ENCODE measurements around the gene MXRA8.

The MXRA8 gene

GRCh38 chr1:1365875-1366698, 7.7 kb upstream of the MXRA8 start:
- no peak for DNase-seq

- DNase-seq, result no peak
Measured at GRCh38 chr1:1364266-1364665, 5.9 kb upstream of the MXRA8 start.

GRCh38 chr1:1361982-1362423, 3.6 kb upstream of the MXRA8 start:
- DNase-seq, result no peak

GRCh38 chr1:1361233-1361981, 3.1 kb upstream of the MXRA8 start:
- DNase-seq, result no peak

DNA sequence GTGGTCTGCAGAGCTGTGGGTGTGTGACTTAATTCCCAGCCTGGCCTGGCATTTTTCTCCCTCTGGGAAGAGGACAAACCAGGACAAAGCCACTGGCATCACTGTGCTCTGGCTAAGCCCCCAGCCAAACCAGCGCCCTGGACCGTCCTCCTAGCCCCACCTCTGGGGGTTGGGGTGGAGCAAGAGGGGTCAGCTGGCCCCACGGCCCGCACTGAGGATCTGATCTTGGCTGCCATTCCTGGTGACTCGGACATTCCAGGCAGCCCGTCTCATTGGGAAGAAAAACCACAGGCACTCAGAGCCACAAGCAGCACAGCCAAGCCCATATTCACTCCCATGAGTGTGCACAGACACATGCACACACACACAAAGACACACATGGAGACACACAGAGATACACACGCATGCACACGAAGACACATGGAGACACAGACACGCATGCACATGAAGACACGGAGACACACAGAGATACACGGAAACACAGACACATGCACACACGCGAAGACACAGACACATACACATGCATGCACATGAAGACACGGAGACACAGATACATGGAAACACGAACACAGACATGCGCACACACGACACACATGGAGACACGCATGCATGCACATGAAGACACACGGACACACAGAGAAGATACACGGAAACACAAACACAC, 2.3 kb upstream of the MXRA8 start:
- DNase-seq, result no peak

- no peak for DNase-seq
Measured at GRCh38 chr1:1359664-1360468, 1.5 kb upstream of the MXRA8 start.

DNA sequence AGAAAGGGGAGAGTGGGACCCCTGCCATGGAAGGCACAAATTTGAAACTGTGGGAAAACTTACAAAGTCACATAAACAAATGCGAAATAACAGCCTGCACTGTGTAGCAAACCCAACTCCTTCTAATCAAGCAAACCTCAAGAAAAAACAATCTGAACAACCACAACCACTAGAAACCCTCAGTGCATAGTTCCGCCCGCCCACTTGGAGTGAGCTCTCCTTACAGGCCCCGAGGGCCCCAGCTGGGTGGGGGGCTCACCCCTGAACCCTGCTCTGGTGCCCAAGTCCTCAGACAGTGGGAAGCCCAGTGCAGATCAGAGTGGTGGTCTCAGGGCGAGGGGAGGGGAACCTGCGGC, 931 bp upstream of the MXRA8 start:
- no peak for DNase-seq

DNA sequence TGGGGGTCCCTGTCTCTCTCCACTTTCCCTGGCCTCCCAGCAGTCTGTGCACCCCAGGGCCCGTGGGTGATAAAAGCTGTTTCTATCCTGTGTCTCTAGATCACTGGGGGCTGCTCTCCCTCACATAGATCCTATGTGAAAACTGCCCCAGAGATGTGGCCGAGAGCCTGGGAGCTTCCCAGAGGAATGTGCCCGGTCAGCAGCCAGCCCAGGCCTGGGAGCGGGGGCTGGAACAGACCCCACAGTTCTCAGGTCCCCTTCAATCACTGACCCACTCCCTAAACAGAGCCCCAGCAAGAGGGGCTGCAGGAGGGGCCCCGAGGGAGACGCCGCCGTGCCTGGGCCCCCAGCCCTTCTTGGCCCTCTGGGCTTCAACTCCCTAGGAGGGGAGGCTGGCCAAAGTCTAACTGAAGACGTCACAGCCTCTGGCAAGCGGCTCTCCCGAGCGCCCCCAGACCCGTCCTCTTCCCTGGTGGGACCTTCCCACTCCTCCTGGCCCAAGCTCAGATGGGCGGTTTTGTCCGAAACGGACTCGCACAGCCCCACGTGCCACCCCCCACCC, 403 bp downstream of the MXRA8 start:
- DNase-seq, result no peak

DNA sequence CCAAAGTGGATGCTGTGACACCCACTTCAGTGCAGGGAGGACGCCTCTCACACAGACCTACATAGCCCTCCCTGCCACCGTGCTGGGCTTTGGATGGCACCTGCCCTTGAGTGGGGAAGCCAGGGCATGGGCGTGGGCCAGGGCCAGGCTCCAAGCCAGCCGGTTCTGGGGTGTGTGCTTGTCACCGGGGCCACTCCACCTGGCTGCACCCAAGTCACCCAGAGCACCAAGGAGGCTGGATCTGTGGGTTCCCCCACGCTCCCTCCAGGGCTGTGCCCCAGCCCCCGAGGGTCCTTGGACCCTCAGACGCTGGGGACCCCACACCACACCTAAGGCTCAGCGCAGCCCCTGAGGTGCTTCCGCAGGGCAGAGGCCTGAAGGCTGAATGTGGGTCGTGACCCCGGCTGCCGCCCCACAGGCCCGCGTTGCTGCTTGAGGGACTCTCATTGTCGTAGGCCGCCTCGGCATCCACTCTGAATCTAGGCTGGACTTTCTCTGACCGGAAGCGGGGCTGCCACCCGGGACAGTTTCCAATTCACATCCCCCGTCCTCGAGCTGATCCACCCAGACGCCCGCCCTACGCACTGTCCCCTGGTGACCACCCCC, 1.5 kb downstream of the MXRA8 start:
- DNase-seq, result no peak

DNA sequence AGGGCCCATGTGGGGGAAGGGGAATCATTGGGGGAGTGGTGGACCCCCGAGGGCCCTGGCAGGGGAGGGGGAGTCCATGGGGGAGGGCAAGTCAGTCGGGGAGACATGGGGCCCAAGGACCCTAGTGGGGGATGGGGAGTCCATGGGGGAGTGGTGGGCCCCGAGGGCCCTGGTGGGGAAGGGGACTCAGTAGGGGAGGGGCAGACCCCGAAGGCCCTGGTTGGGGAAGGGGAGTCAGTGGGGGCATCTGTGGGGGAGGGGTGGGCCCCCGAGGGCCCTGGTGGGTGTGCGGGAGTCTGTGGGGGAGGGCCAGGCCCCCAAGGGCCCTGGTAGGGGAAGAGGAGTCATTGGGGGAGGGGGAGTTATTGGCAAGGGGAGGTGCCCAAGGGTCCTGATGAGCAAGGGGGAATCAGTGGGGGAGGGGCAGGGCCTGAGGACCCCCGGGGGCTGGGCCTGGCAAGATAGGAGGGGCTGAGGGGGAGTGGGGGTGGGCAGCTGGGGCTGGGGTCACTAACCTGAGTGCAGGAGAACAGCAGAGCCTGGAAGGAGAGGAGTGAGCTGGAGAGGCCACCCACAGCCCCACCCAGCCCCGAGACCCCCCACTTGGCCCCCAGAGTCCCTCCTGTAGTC, 2.1 kb downstream of the MXRA8 start:
- no peak for DNase-seq

DNA sequence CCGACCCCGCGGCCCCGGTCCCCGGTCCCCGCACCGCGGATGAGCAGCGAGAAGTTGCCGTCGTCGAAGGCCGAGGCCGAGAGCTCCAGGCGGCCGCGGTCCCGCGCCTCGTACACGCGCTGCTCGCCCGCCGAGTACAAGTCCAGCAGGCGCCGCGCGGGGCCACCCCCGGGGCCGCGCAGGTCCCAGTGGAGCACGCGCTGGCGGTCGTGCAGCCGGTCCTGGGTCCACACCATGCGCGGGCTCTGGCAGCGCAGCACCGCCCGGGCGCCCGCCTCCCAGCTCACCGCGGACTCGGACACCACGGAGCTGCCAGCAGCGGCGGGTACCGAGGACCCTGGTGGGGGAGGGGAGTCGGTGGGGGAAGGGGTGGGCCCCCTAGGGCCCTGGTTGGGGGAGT, 2.9 kb downstream of the MXRA8 start:
- no peak for DNase-seq

- DNase-seq, result no peak
Measured at GRCh38 chr1:1354271-1355247, 3.8 kb downstream of the MXRA8 start.

DNA sequence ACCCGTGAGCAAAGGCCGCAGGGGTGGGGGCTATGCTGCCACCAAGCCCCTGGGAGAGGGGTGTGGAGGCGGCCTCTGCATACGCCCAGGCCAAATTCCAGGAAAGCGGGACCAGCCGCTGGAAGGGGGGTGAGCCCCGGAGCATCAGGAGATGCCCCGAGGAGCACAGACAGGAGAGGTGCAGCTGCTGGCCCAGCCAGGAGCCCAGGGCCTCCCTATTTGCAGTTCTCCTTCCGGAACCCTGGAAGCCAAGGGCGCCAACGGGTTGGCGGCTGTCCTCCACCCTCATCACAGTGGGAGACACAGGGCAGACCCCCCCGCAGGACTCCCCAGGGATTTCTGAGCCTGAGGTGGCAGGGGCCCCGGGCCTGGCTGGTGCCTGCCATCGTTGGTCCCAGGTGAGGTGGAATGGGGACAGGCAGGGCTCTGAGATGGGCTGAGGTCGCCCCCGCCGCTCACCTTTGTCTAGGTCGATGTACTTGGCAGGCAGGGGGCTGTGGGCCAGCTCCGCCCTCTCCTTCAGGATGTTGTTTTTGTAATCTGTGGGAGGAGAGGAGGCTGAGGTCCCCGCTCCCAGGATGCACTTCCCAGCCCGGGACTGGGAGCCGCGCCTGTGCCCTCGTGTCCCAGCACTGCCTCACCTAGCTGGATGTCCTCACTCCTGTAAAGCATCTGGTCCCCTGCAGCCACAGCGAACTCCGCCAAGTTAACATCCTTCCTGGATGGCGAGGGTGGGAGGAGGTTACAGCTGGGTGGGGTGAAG, 4.8 kb downstream of the MXRA8 start:
- DNase-seq, result no peak

DNA sequence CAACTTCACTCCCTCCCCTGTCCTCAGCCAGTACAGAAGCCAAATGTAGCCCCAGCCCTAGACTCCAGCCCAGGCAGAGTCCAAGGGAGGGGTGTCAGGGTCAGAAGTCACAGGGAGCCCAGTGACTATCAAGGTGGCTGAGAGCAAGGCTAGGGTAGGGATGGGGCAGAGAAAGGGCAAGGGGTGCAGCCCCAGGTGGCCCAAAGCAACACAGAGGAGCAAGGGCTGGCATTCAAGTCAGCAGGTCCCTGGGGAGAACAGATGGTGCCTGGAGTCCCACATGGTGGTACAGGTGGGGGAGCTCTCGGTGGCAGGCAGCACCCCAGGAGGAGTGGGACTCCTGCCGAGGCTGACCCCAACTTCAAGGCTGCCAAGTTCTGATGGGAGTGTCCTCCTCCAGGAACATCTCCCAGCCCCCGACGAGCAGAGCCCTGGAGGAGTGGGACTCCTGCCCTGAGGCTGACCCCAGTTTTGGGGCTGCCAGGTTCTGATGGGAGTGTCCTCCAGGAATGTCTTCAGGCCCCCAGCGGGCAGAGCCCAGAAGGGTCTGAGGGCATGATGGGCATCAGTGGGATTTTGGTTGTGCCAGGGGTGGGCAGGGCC, 5.5 kb downstream of the MXRA8 start:
- DNase-seq, result no peak

- DNase-seq, result no peak
Measured at GRCh38 chr1:1351511-1352427, 6.6 kb downstream of the MXRA8 start.

DNA sequence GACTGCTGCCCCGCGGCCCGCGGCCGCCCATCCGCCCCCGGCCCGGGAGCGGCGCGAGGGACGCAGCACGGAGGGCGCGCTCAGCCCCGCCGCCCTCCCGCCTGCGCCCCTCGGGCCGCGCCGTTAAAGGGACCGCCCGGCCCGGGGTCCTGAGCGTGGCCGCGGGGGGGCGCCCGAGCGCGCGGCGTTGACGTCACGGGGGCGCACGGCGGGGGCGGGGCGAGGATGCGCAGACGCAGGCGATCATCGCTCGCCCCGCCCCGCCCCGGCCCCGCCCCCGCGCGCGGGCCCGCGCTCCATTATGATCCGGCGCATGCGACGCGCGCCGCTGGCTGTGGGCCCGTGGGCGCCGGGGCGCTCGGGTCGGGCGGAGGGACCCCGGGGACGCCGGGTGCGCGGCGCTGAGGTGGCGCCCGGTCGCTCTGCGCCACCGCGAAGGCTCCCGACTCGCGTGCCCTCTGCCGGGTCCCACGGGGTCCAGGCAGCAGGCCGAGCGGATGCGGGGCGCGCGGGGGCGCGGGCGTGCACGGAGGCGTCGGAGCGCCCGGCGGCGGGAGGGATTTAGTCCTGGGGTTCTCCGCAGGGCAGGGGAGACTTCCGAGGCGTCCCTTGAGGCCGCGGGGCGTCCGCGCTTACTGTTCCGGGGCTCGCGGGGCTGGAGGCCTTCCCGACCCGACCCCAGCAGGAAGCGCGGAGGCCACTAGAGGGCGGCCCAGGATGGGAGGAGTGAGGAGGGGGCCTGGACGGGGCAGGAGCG, 8.9 kb downstream of the MXRA8 start, which contains the start of gene DVL1:
DVL1 (minus strand) TSS at position 163 of the 757 bp plus-strand sequence. CDS start 353 bp downstream, outside the sequence.
- DNase-seq, result peak; percentile 53 to 60

All from activated CD4-positive, alpha-beta T cell treated with anti-CD3 and anti-CD28 coated beads, Interleukin-2, amount 50 U/mL, for 4 hours (primary cell).